RWPE1 (cell line): Measurements from ENCODE around the gene BCOR.
A peak's percentile ranks its signal among the peaks of the same experiment; 100 is the strongest.

Source experiments
- CTCF ChIA-PET: fragments of 350-600 bp; sonication (Branson Sonifier 250); formaldehyde crosslinking; extraction: SDS; loops from one replicate; lab custom pipeline; 2021; lab: Yijun Ruan, JAX
- POLR2A ChIA-PET: fragments of 400-600 bp; formaldehyde crosslinking; extraction: SDS; loops from one replicate; lab custom pipeline; 2020; ENCODE audit warnings: antibody characterized with exemption; ENCODE audit not compliant: low non-redundant PET; lab: Yijun Ruan, JAX
- DNase-seq: peaks from one replicate; pipeline ENCODE4 v3.0.0; 2012; ENCODE audit warnings: low spot score
- H3K27ac ChIP-seq: fragments of 450-650 bp; 2 replicates; pipeline ENCODE4 v1.5.1; 2017
- CTCF ChIP-seq: fragments of 450-650 bp; conservative IDR thresholded peaks from 2 replicates; pipeline ENCODE4 v1.5.1; 2017; ENCODE audit warnings: low read depth, mild to moderate bottlenecking

The BCOR gene

GRCh38 chrX:40074959-40075332, 22.8 kb downstream of the BCOR start:
- DNase-seq, result no peak
- no peak for TF ChIP-seq CTCF
- CTCF ChIA-PET, result interaction anchor here (0.7 kb wide), 1 partner anchor 65 kb away, joined by 5 read pairs; no protein-coding TSS in a partner anchor
- POLR2A ChIA-PET, result no interaction called here
- no peak overlapping the region for H3K27ac ChIP-seq

- no peak for DNase-seq
- no peak overlapping the region for H3K27ac ChIP-seq
- TF ChIP-seq CTCF, result no peak
- CTCF ChIA-PET, result no interaction called here
- POLR2A ChIA-PET, result no interaction called here
These were observed 23.4 kb downstream of the BCOR start for GRCh38 chrX:40074080-40074958.

GRCh38 chrX:40073439-40074054, 24.2 kb downstream of the BCOR start:
- no peak for DNase-seq
- no peak overlapping the region for H3K27ac ChIP-seq
- ChIA-PET POLR2A (no interaction called here), CTCF (no interaction called here)
- no peak for TF ChIP-seq CTCF

- POLR2A ChIA-PET, result no interaction called here
- H3K27ac ChIP-seq, result no peak overlapping the region
- TF ChIP-seq CTCF, result no peak
- no peak for DNase-seq
- CTCF ChIA-PET, result no interaction called here
These were observed 25.5 kb downstream of the BCOR start for GRCh38 chrX:40072246-40072645.

GRCh38 chrX:40068048-40068447, 29.7 kb downstream of the BCOR start:
- TF ChIP-seq CTCF, result no peak
- POLR2A ChIA-PET, result no interaction called here
- CTCF ChIA-PET, result no interaction called here
- peak; percentile 15 for DNase-seq
- no peak overlapping the region for H3K27ac ChIP-seq

- DNase-seq, result no peak
- ChIA-PET CTCF (no interaction called here), POLR2A (no interaction called here)
- no peak for TF ChIP-seq CTCF
- H3K27ac ChIP-seq, result no peak overlapping the region
These were observed 31.1 kb downstream of the BCOR start for GRCh38 chrX:40066700-40067099.
